Natural killer cell (primary cell): ENCODE measurements around the gene ACER1. TPM values are rescaled to one million over a fixed set of nuclear protein-coding genes. Genes with fewer than 3 reads are reported as not detected.
"Not testable (repeated sequence)": the region's sequence is repeated elsewhere in the genome, so short reads cannot be mapped to it uniquely, and the experiment has no call there.

Experiments used
- ATAC-seq, 3 donors: fragments of 150-1000 bp in 2 of 3; fragments of 200-7000 bp in 1 of 3; cut with Tn5 transposase; 1 replicate in 1 of 3; 2 replicates in 2 of 3; pipeline ENCODE4 v1.10.0; 2021; ENCODE audit warnings: mild to moderate bottlenecking in 2 of 3, moderate library complexity in 2 of 3
- DNase-seq, 2 donors: peaks; one replicate each; pipeline versions ENCODE4 v3.0.0 to v3.0.0-alpha.2; 2013 to 2021; ENCODE audit warnings: mixed read lengths in 1 of 2
- H3K27ac ChIP-seq: one replicate; pipeline ENCODE4 v1.5.1; 2013; ENCODE audit warnings: mild to moderate bottlenecking, low read length
- H3K27me3 ChIP-seq: one replicate; pipeline ENCODE4 v1.6.1; 2013; ENCODE audit warnings: low read length; ENCODE audit not compliant: control insufficient read depth, insufficient read depth
- H3K36me3 ChIP-seq: one replicate; pipeline ENCODE4 v1.6.1; 2013; ENCODE audit warnings: low read length; ENCODE audit not compliant: control insufficient read depth, insufficient read depth
- H3K4me1 ChIP-seq: one replicate; pipeline ENCODE4 v1.6.1; 2013; ENCODE audit warnings: low read length; ENCODE audit not compliant: control insufficient read depth, insufficient read depth
- H3K4me3 ChIP-seq: one replicate; pipeline ENCODE4 v1.5.1; 2013; ENCODE audit warnings: low read length
- H3K9me3 ChIP-seq: one replicate; pipeline ENCODE4 v1.6.1; 2013; ENCODE audit warnings: low read length; ENCODE audit not compliant: control insufficient read depth, insufficient read depth
- H3K27ac Mint-ChIP-seq, 2 donors: one replicate each; pipeline ENCODE4 v1.8.0; 2022; ENCODE audit warnings: mild to moderate bottlenecking in 2 of 2, mixed read lengths in 2 of 2, moderate library complexity in 1 of 2
- H3K27me3 Mint-ChIP-seq, 2 donors: one replicate each; pipeline ENCODE4 v1.8.0; 2022; ENCODE audit warnings: low read depth in 2 of 2, mixed read lengths in 2 of 2
- H3K36me3 Mint-ChIP-seq: one replicate; pipeline ENCODE4 v1.8.0; 2022; ENCODE audit warnings: mixed read lengths
- H3K4me1 Mint-ChIP-seq, 2 donors: one replicate each; pipeline ENCODE4 v1.8.0; 2022; ENCODE audit warnings: mixed read lengths in 2 of 2
- H3K4me3 Mint-ChIP-seq: one replicate; pipeline ENCODE4 v1.8.0; 2022; ENCODE audit warnings: mild to moderate bottlenecking, moderate library complexity, mixed read lengths
- H3K9me3 Mint-ChIP-seq, 2 donors: one replicate each; pipeline ENCODE4 v1.8.0; 2022; ENCODE audit warnings: mixed read lengths in 2 of 2
- CTCF ChIP-seq: fragments of 200-600 bp; IDR thresholded peaks from one replicate; pipeline ENCODE4 v1.8.0; 2022; ENCODE audit warnings: antibody characterized with exemption
- WGBS: methylation state at CpG from one replicate; pipeline ENCODE4 v1.1.7; 2013; ENCODE audit warnings: missing lambda C conversion rate; ENCODE audit not compliant: insufficient coverage; 5-methylcytosine and 5-hydroxymethylcytosine counted together
- intact Hi-C: fragments of 100-400 bp; cut with micrococcal nuclease; formaldehyde crosslinking; loops from one replicate; pipeline ENCODE4 v1.14.2; 2022
- total RNA-seq, 4 donors: library from RNA; stranded (reverse); fragments of 120-200 nt in 1 of 4; gene quantifications; one replicate each; pipeline versions ENCODE4 v1.2.3 to v1.2.4, GENCODE V29; 2013 to 2022

The ACER1 gene
- total RNA-seq, 3 donors from 2014 or later (not counting 1 experiment from before 2014, with no cell fraction given): 0.25 to 0.35 TPM; not detected in 1

- Mint-ChIP-seq H3K36me3 (no peaks in the 10 kb centered on the region), H3K4me1 (no peaks in the 10 kb centered on the region), H3K27me3 (peaks cover 5 to 7% of the 10 kb centered on the region in 2 donors), H3K9me3 (no peaks in the 10 kb centered on the region), H3K4me3 (no peak overlapping the region), H3K27ac (no peak overlapping the region)
- Histone ChIP-seq H3K9me3 (no peaks in the 10 kb centered on the region), H3K4me1 (no peaks in the 10 kb centered on the region), H3K27ac (no peak overlapping the region), H3K4me3 (no peak overlapping the region), H3K27me3 (no peaks in the 10 kb centered on the region), H3K36me3 (no peaks in the 10 kb centered on the region)
- no peak for DNase-seq
- no peak for ATAC-seq
- TF ChIP-seq CTCF: no peak
- 46% methylated on average over 4 of the region's 4 CpGs for WGBS
- intact Hi-C loops: no loop called here
Measured at GRCh38 chr19:6319376-6319775, 14.0 kb downstream of the ACER1 start.

GRCh38 chr19:6318772-6319171, 14.6 kb downstream of the ACER1 start:
- H3K27me3 Mint-ChIP-seq: peaks cover 5 to 7% of the 10 kb centered on the region in 2 donors
- intact Hi-C loops: no loop called here
- no peaks in the 10 kb centered on the region for H3K9me3 Mint-ChIP-seq
- no peak for DNase-seq
- no peak for TF ChIP-seq CTCF
- WGBS: 80% methylated on average over 4 of the region's 5 CpGs
- Histone ChIP-seq H3K27ac (no peak overlapping the region), H3K4me1 (no peaks in the 10 kb centered on the region), H3K36me3 (no peaks in the 10 kb centered on the region), H3K4me3 (no peak overlapping the region), H3K27me3 (no peaks in the 10 kb centered on the region), H3K9me3 (no peaks in the 10 kb centered on the region)
- H3K4me1 Mint-ChIP-seq: no peaks in the 10 kb centered on the region
- no peak for ATAC-seq
- H3K27ac Mint-ChIP-seq: no peak overlapping the region
- H3K4me3 Mint-ChIP-seq: no peak overlapping the region
- H3K36me3 Mint-ChIP-seq: no peaks in the 10 kb centered on the region

- intact Hi-C loops, H3K9me3 Mint-ChIP-seq, DNase-seq, H3K4me3 Mint-ChIP-seq, H3K9me3 ChIP-seq, H3K4me1 ChIP-seq, ATAC-seq, H3K27me3 ChIP-seq, H3K27ac Mint-ChIP-seq, H3K4me3 ChIP-seq, H3K27ac ChIP-seq, H3K36me3 Mint-ChIP-seq, H3K27me3 Mint-ChIP-seq, H3K4me1 Mint-ChIP-seq, H3K36me3 ChIP-seq: not testable (repeated sequence)
- WGBS: 84% methylated on average over 5 of the region's 5 CpGs
Measured at GRCh38 chr19:6315646-6316045, 17.8 kb downstream of the ACER1 start.

GRCh38 chr19:6313398-6313969, 19.9 kb downstream of the ACER1 start:
- Histone ChIP-seq H3K4me3 (no peak overlapping the region), H3K27ac (no peak overlapping the region), H3K4me1 (no peaks in the 10 kb centered on the region), H3K36me3 (no peaks in the 10 kb centered on the region), H3K9me3 (no peaks in the 10 kb centered on the region), H3K27me3 (no peaks in the 10 kb centered on the region)
- ATAC-seq: no peak
- Mint-ChIP-seq H3K27me3 (peaks cover 0 to 6% of the 10 kb centered on the region in 2 donors), H3K4me1 (no peaks in the 10 kb centered on the region), H3K4me3 (no peak overlapping the region), H3K27ac (no peak overlapping the region), H3K9me3 (no peaks in the 10 kb centered on the region), H3K36me3 (no peaks in the 10 kb centered on the region)
- DNase-seq: no peak
- intact Hi-C loops: no loop called here
- WGBS: 79% methylated on average over 4 of the region's 5 CpGs
- no peak for TF ChIP-seq CTCF
